BJ (cell line): ENCODE measurements around the gene RGL2. TPM values are rescaled to one million over a fixed set of nuclear protein-coding genes. Genes with fewer than 3 reads are reported as not detected.

Experiments
- CTCF ChIA-PET: fragments of 350-600 bp; formaldehyde crosslinking; extraction: SDS; loops from one replicate; lab custom pipeline; 2021; ENCODE audit warnings: antibody characterized with exemption, inconsistent platforms; lab: Yijun Ruan, JAX
- POLR2A ChIA-PET: fragments of 300-600 bp; sonication (Branson Sonifier 250); formaldehyde crosslinking; extraction: SDS; loops from one replicate; lab custom pipeline; 2021; ENCODE audit warnings: antibody characterized with exemption; lab: Charles Lee
- DNase-seq: peaks from one replicate; pipeline ENCODE4 v3.0.0-alpha.2; 2011; ENCODE audit warnings: low read depth
- H3K27me3 ChIP-seq: 2 replicates; pipeline ENCODE4 v1.6.0; 2011; ENCODE audit warnings: low read length; ENCODE audit not compliant: control insufficient read depth, insufficient read depth
- H3K36me3 ChIP-seq: 2 replicates; pipeline ENCODE4 v1.5.1; 2011; ENCODE audit warnings: low read length; ENCODE audit not compliant: control insufficient read depth, insufficient read depth
- H3K4me3 ChIP-seq: 2 replicates; pipeline ENCODE4 v1.5.1; 2011; ENCODE audit warnings: low read depth, mild to moderate bottlenecking, control low read depth, low read length
- CTCF ChIP-seq: IDR thresholded peaks from 2 replicates; pipeline ENCODE4 v1.5.1; 2011; ENCODE audit warnings: low read depth, mild to moderate bottlenecking, control low read depth, inconsistent platforms, low read length, moderate library complexity; ENCODE audit not compliant: insufficient read depth
- polyA plus RNA-seq: library from polyadenylated mRNA; depleted of rRNA; stranded (reverse); fragments of >200 nt; gene quantifications from 2 replicates; pipeline ENCODE4 v1.2.3, GENCODE V29; 2011

The RGL2 gene
- polyA plus RNA-seq, 1 experiment: 35.2 TPM

- Histone ChIP-seq H3K27me3 (peaks cover 4% of the 10 kb centered on the region; the same call in 1 of the 2 replicates), H3K36me3 (no peaks in the 10 kb centered on the region), H3K4me3 (no peak overlapping the region)
- no peak for TF ChIP-seq CTCF
- ChIA-PET CTCF (interaction anchor here (1.0 kb wide), 1 partner anchor 15 kb away, joined by 3 read pairs; no protein-coding TSS in a partner anchor), POLR2A (no interaction called here)
- no peak for DNase-seq
These were observed 40.5 kb upstream of the RGL2 start for GRCh38 chr6:33339193-33339592.

- no peaks in the 10 kb centered on the region for H3K36me3 ChIP-seq
- ChIA-PET POLR2A (no interaction called here), CTCF (interaction anchor here (0.8 kb wide), 1 partner anchor 8 kb away, joined by 5 read pairs; no protein-coding TSS in a partner anchor)
- no peak for DNase-seq
- peaks cover 3% of the 10 kb centered on the region; the same call in 1 of the 2 replicates for H3K27me3 ChIP-seq
- H3K4me3 ChIP-seq: no peak overlapping the region
- no peak for TF ChIP-seq CTCF
These were observed 37.8 kb upstream of the RGL2 start for GRCh38 chr6:33336495-33336894.

- peaks cover 3% of the 10 kb centered on the region; the same call in 1 of the 2 replicates for H3K27me3 ChIP-seq
- no peak overlapping the region for H3K4me3 ChIP-seq
- TF ChIP-seq CTCF: no peak
- POLR2A ChIA-PET: no interaction called here
- no peak for DNase-seq
- CTCF ChIA-PET: interaction anchor here (0.8 to 1.2 kb wide), 2 partner anchors 9 to 29 kb away, joined by 4 to 5 read pairs; no protein-coding TSS in a partner anchor
- no peaks in the 10 kb centered on the region for H3K36me3 ChIP-seq
These were observed 37.2 kb upstream of the RGL2 start for GRCh38 chr6:33335916-33336315.

- Histone ChIP-seq H3K36me3 (no peaks in the 10 kb centered on the region), H3K27me3 (peaks cover 4% of the 10 kb centered on the region; the same call in 1 of the 2 replicates), H3K4me3 (no peak overlapping the region)
- CTCF ChIA-PET: no interaction called here
- POLR2A ChIA-PET: no interaction called here
- no peak for TF ChIP-seq CTCF
- DNase-seq: no peak
These were observed 34.9 kb upstream of the RGL2 start for GRCh38 chr6:33333666-33334065.

- CTCF ChIA-PET: interaction anchor here (0.7 kb wide), 1 partner anchor 15 kb away, joined by 3 read pairs; no protein-coding TSS in a partner anchor
- H3K36me3 ChIP-seq: no peaks in the 10 kb centered on the region
- POLR2A ChIA-PET: no interaction called here
- no peak overlapping the region for H3K4me3 ChIP-seq
- peaks cover 3% of the 10 kb centered on the region; the same call in 1 of the 2 replicates for H3K27me3 ChIP-seq
- TF ChIP-seq CTCF: no peak
- no peak for DNase-seq
These were observed 32.0 kb upstream of the RGL2 start for GRCh38 chr6:33330736-33331135.
